ENCODE data around the gene SLAMF9. TPM values are rescaled to one million over a fixed set of nuclear protein-coding genes. Genes with fewer than 3 reads are reported as not detected.

The SLAMF9 gene
- total RNA-seq, 6 experiments from 2014 or later, result 0.68 to 2.2 (median 1.6) TPM; not detected in 2

- DNase-seq (no peak), ATAC-seq (no peak)
- Histone ChIP-seq H3K9me3 (no peaks in the 10 kb centered on the region), H3K27me3 (no peaks in the 10 kb centered on the region), H3K4me3 (no peak overlapping the region), H3K36me3 (peaks cover 16 to 20% (median 19%) of the 10 kb centered on the region in 4 donors), H3K27ac (no peak overlapping the region), H3K4me1 (no peaks in the 10 kb centered on the region)
- intact Hi-C loops (cut with DNase I), result no loop called here
- TF ChIP-seq CTCF (IDR thresholded peaks at IDR 0.05), result no peak
- TF ChIP-seq POLR2A (IDR thresholded peaks at IDR 0.05), result no peak
- 60% methylated on average over 3 of the region's 5 CpGs for WGBS (ENCODE audit: insufficient coverage, low coverage, low lambda C conversion rate, missing lambda C conversion rate)
These were observed 38.3 kb downstream of the SLAMF9 start for GRCh38 chr1:159915571-159916241.

- ATAC-seq, result no peak
- no peaks in the 10 kb centered on the region for H3K27me3 ChIP-seq
These were observed 39.6 kb downstream of the SLAMF9 start for GRCh38 chr1:159914252-159915018.

GRCh38 chr1:159913451-159914192, 40.4 kb downstream of the SLAMF9 start:
- Histone ChIP-seq H3K4me1 (no peaks in the 10 kb centered on the region), H3K4me3 (no peak overlapping the region), H3K27me3 (no peaks in the 10 kb centered on the region), H3K36me3 (peaks cover 3 to 6% (median 4%) of the 10 kb centered on the region in 4 donors), H3K27ac (no peak overlapping the region), H3K9me3 (no peaks in the 10 kb centered on the region)
- TF ChIP-seq POLR2A (IDR thresholded peaks at IDR 0.05), result no peak
- TF ChIP-seq CTCF (IDR thresholded peaks at IDR 0.05), result no peak
- intact Hi-C loops (cut with DNase I), result no loop called here
- ATAC-seq (no peak), DNase-seq (no peak)
- 78% methylated on average over 4 of the region's 5 CpGs for WGBS (ENCODE audit: insufficient coverage, low coverage, low lambda C conversion rate, missing lambda C conversion rate)

More at GRCh38 chr1:159914252-159915018, 39.6 kb downstream of the SLAMF9 start:
- TF ChIP-seq CTCF (IDR thresholded peaks at IDR 0.05), result no peak
- no peak for TF ChIP-seq POLR2A (IDR thresholded peaks at IDR 0.05)
- Histone ChIP-seq H3K4me3 (no peak overlapping the region), H3K36me3 (peaks cover 11 to 12% (median 12%) of the 10 kb centered on the region in 4 donors), H3K4me1 (no peaks in the 10 kb centered on the region), H3K27ac (no peak overlapping the region), H3K9me3 (no peaks in the 10 kb centered on the region)
- WGBS (ENCODE audit: insufficient coverage, low coverage, low lambda C conversion rate, missing lambda C conversion rate), result 91% methylated on average over 8 of the region's 10 CpGs
- no peak for DNase-seq
- intact Hi-C loops (cut with DNase I), result no loop called here

- DNase-seq, result no peak
- Histone ChIP-seq H3K9me3 (no peaks in the 10 kb centered on the region), H3K36me3 (no peaks in the 10 kb centered on the region), H3K27ac (peak overlapping the region in 1 of 3 donors; percentile 4), H3K4me3 (no peak overlapping the region), H3K27me3 (no peaks in the 10 kb centered on the region), H3K4me1 (no peaks in the 10 kb centered on the region)
- no peak for ATAC-seq
- 68% methylated on average over 3 of the region's 6 CpGs for WGBS (ENCODE audit: insufficient coverage, low coverage, low lambda C conversion rate, missing lambda C conversion rate)
- TF ChIP-seq CTCF (IDR thresholded peaks at IDR 0.05) (no peak), POLR2A (IDR thresholded peaks at IDR 0.05) (no peak)
- intact Hi-C loops (cut with DNase I), result no loop called here
These were observed 42.5 kb downstream of the SLAMF9 start for GRCh38 chr1:159911326-159912070.

Measured in right lobe of liver (tissue), 6 donors.